Ovary (tissue), 9 donors: ENCODE data around the gene SLC6A1. TPM values are rescaled to one million over a fixed set of nuclear protein-coding genes. Genes with fewer than 3 reads are reported as not detected.

Experiments
- DNase-seq, 5 donors: peaks; one replicate each; pipeline ENCODE4 v3.0.0-alpha.2; 2019 to 2020
- H3K27ac ChIP-seq, 2 donors: fragments of 200-600 bp; one replicate each; pipeline versions ENCODE4 v1.5.1 to v1.8.0; 2019 to 2022
- H3K27me3 ChIP-seq: fragments of 200-600 bp; one replicate; pipeline ENCODE4 v1.8.0; 2022
- H3K36me3 ChIP-seq: fragments of 200-600 bp; sonication (generic); one replicate; pipeline ENCODE4 v1.5.1; 2019
- H3K4me1 ChIP-seq: one replicate; pipeline ENCODE4 v1.8.1; 2013; ENCODE audit warnings: mild to moderate bottlenecking, moderate library complexity; ENCODE audit not compliant: insufficient read depth
- H3K4me3 ChIP-seq: fragments of 200-600 bp; sonication (generic); one replicate; pipeline ENCODE4 v1.5.1; 2017
- H3K9me3 ChIP-seq, 2 donors: fragments of 200-600 bp in 1 of 2; sonication (generic) in 1 of 2; one replicate each; pipeline versions ENCODE4 v1.5.1 to v1.8.1; 2013 to 2019; ENCODE audit warnings: mild to moderate bottlenecking in 1 of 2, moderate library complexity in 1 of 2
- CTCF ChIP-seq, 3 donors: fragments of 450-650 bp in 2 of 3; fragments of 200-600 bp in 1 of 3; IDR thresholded peaks; one replicate each; pipeline versions ENCODE4 v1.5.1 to v1.8.0; 2016 to 2022; ENCODE audit warnings: antibody characterized with exemption in 3 of 3, mild to moderate bottlenecking in 1 of 3
- EP300 ChIP-seq: sonication (generic); formaldehyde crosslinking; IDR thresholded peaks from one replicate; pipeline ENCODE4 v1.6.1; 2017; ENCODE audit warnings: antibody characterized with exemption
- POLR2A ChIP-seq: fragments of 450-650 bp; IDR thresholded peaks from one replicate; pipeline ENCODE4 v1.6.1; 2017; ENCODE audit warnings: antibody characterized with exemption, mild to moderate bottlenecking, moderate library complexity
- WGBS, 3 donors: extraction: QIAGEN DNeasy Blood & Tissue Kit in 1 of 3; methylation state at CpG; one replicate each; pipeline versions ENCODE4 v1.1.5 to v1.1.7; 2013 to 2017; 5-methylcytosine and 5-hydroxymethylcytosine counted together
- intact Hi-C, 4 donors: fragments of 100-400 bp; cut with DNase I; formaldehyde crosslinking; loops; one replicate each; pipeline versions ENCODE4 v1.11.0 to v1.15.1; 2022 to 2023
- polyA plus RNA-seq, 2 donors: library from polyadenylated mRNA; stranded (reverse); fragments of 200-250 nt in 1 of 2; fragments of 350-450 nt in 1 of 2; fragmentation: Illumina TruSeq in 1 of 2; extraction: RNeasy Lipid Tissue Mini Kit (QIAGEN cat#74804) in 1 of 2; gene quantifications; one replicate each; pipeline ENCODE4 v1.2.3, GENCODE V29; 2013 to 2014
- total RNA-seq, 7 donors: library from RNA; depleted of rRNA in 2 of 7; stranded (reverse); fragments of >200 nt in 2 of 7; fragmentation: NEBNext Ultra II Directional in 3 of 7; extraction: Animal tissue kit (Norgen Biotek cat#: 25700) in 3 of 7; gene quantifications; one replicate each; pipeline versions ENCODE4 v1.1.0 to v1.2.4, GENCODE V29; 2016 to 2023
- donor health status: DM: no; HTN: no; CAD: no; lungs with moderate emphysema.
- donor health status: DM: no; HTN: no; CAD: no.
- donor health status: Bipolar disorder and iron deficiency.
- donor health status: DM: yes; HTN: yes; CAD: no.
- donor health status: DM: no; HTN: no; CAD: no.
- donor health status: DM: yes; HTN: yes; CAD: no.

SLC6A1 gene
- total and polyA plus RNA-seq, 9 donors: 0.23 to 3.3 (median 1.2) TPM

GRCh38 chr3:11004563-11004962 lies 12.0 kb downstream of the SLC6A1 start:
- intact Hi-C loops: no loop called here
- WGBS, 3 donors: 34 to 48% (median 48%) methylated on average over 8 of the region's 8 CpGs
- TF ChIP-seq CTCF (IDR thresholded peaks at IDR 0.05) (no peak), POLR2A (no peak), EP300 (no peak)
- no peak for DNase-seq
- H3K27ac ChIP-seq: no peak overlapping the region
- H3K9me3 ChIP-seq: no peaks in the 10 kb centered on the region
- H3K36me3 ChIP-seq: no peaks in the 10 kb centered on the region
- no peaks in the 10 kb centered on the region for H3K4me1 ChIP-seq
- no peaks in the 10 kb centered on the region for H3K27me3 ChIP-seq
- no peak overlapping the region for H3K4me3 ChIP-seq

GRCh38 chr3:11005686-11006256 lies 13.2 kb downstream of the SLC6A1 start:
- Histone ChIP-seq H3K4me1 (no peaks in the 10 kb centered on the region), H3K27me3 (no peaks in the 10 kb centered on the region), H3K9me3 (no peaks in the 10 kb centered on the region), H3K36me3 (no peaks in the 10 kb centered on the region), H3K27ac (no peak overlapping the region), H3K4me3 (no peak overlapping the region)
- TF ChIP-seq CTCF (IDR thresholded peaks at IDR 0.05) (no peak), EP300 (no peak), POLR2A (no peak)
- WGBS, 3 donors: 77 to 83% (median 80%) methylated on average over 6 of the region's 6 CpGs
- intact Hi-C loops: no loop called here
- DNase-seq: no peak

GRCh38 chr3:11006986-11007933 lies 14.7 kb downstream of the SLC6A1 start:
- Histone ChIP-seq H3K36me3 (no peaks in the 10 kb centered on the region), H3K4me3 (no peak overlapping the region), H3K9me3 (no peaks in the 10 kb centered on the region), H3K27ac (no peak overlapping the region), H3K4me1 (no peaks in the 10 kb centered on the region), H3K27me3 (no peaks in the 10 kb centered on the region)
- 68 to 76% (median 73%) methylated on average over 20 of the region's 20 CpGs for WGBS, 3 donors
- TF ChIP-seq CTCF (IDR thresholded peaks at IDR 0.05) (no peak), POLR2A (no peak), EP300 (no peak)
- intact Hi-C loops: no loop called here
- no peak for DNase-seq

DNA sequence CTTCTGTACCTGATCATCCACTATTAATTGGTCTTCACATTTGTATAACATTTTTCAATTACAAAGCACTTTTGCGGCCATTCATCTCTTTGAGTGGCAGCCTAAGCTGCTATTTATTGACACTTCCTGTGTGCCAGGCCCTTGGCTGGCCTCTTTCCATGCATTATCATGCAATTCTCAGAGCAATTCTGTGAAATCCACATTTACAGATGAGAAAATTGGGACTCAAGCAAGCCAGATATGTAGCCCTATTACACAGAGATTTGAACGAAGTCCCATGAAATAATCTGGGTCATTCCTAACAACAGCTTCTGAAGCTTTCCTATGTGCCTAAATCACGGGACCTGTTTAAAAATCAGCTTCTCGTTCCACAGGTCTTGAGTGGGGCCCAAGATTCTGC lies 17.4 kb downstream of the SLC6A1 start:
- TF ChIP-seq CTCF (IDR thresholded peaks at IDR 0.05): no peak
- no peak for TF ChIP-seq POLR2A
- no peak for TF ChIP-seq EP300
- H3K27ac ChIP-seq: no peak overlapping the region
- intact Hi-C loops: no loop called here

More for the DNA sequence above, 17.4 kb downstream of the SLC6A1 start:
- Histone ChIP-seq H3K27me3 (no peaks in the 10 kb centered on the region), H3K36me3 (no peaks in the 10 kb centered on the region), H3K9me3 (no peaks in the 10 kb centered on the region), H3K4me1 (no peaks in the 10 kb centered on the region), H3K4me3 (no peak overlapping the region)
- DNase-seq: no peak
- WGBS, 3 donors: 82 to 88% (median 83%) methylated on average over 4 of the region's 4 CpGs
